Measurements from ENCODE around the gene RNF151.

RNF151 gene

DNA sequence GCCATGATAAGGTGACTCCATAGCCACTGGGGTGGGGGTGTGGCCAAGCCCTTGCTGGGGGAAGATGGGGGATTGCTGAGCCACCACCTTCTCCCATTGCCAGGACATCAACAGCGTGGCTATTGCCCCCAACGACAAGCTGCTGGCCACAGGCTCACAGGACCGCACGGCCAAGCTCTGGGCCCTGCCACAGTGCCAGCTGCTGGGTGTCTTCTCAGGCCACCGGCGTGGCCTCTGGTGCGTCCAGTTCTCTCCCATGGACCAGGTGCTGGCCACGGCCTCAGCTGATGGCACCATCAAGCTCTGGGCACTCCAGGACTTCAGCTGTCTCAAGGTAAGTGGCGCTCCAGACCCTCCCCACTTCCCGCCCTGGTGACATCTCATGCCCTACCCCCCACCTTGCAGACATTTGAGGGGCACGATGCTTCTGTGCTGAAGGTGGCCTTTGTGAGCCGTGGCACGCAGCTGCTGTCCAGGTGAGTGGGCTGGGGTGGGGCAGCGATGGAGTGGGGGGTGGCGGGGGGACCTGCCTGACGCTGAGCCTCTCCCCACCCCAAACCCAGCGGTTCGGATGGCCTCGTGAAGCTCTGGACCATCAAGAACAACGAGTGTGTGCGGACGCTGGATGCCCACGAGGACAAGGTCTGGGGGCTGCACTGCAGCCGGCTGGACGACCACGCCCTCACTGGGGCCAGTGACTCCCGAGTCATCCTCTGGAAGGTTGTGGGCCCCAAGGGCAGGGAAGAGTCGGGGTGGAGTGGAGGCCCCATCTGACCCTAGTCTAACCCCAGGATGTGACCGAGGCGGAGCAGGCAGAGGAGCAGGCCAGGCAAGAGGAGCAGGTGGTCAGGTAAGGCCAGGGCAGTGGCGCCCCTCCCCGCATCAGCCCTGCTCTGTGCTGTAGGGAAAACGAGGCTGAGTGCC, 10.6 kb downstream of the RNF151 start:
- Histone ChIP-seq H2BK120ac (ENCODE audit: insufficient read depth, low read length, poor library complexity) (no peak overlapping the region), H3K9me3 (ENCODE audit: insufficient read depth, low read depth, low read length) (peaks cover 8% of the 10 kb centered on the region), H3K79me1 (ENCODE audit: low read length) (peaks cover 4% of the 10 kb centered on the region), H2BK12ac (ENCODE audit: low read length) (no peak overlapping the region), H3K36me3 (ENCODE audit: control insufficient read depth in 1 of 2, insufficient read depth in 2 of 2, low read length in 2 of 2) (peaks cover 44 to 46% of the 10 kb centered on the region in 2 experiments), H3K4me2 (ENCODE audit: low read length) (no peak overlapping the region), H3K18ac (ENCODE audit: low read length) (no peak overlapping the region), H4K8ac (ENCODE audit: low read depth, low read length) (no peak overlapping the region), H3K4ac (ENCODE audit: low read depth, low read length) (no peak overlapping the region), H3K14ac (ENCODE audit: low read length) (no peak overlapping the region), H3K4me3 (ENCODE audit: low read depth, low read length) (no peak overlapping the region), H2AK5ac (ENCODE audit: low read length) (no peak overlapping the region), H3K4me1 (ENCODE audit: control insufficient read depth in 1 of 2, insufficient read depth in 2 of 2, low read length in 2 of 2) (peaks cover 16 to 19% of the 10 kb centered on the region in 2 experiments), H3K27ac (ENCODE audit: low read depth, low read length) (no peak overlapping the region), H4K12ac (ENCODE audit: low read depth, low read length) (no peak overlapping the region), H3K27me3 (ENCODE audit: insufficient read depth, low read length) (peaks cover 31% of the 10 kb centered on the region), H2AFZ (ENCODE audit: insufficient read depth, low read length, poor library complexity) (no peak overlapping the region), H3K9ac (ENCODE audit: low read length) (no peak overlapping the region), H3K79me2 (ENCODE audit: control insufficient read depth, insufficient read depth, low read length, poor library complexity) (peaks cover 6% of the 10 kb centered on the region), H2BK5ac (ENCODE audit: low read depth, low read length, poor library complexity) (no peak overlapping the region), H4K91ac (ENCODE audit: low read depth, low read length) (no peak overlapping the region), H3K23ac (ENCODE audit: low read length) (no peak overlapping the region)
- WGBS (ENCODE audit: extremely low coverage, insufficient coverage, insufficient read length): no CpG with 5 or more reads among the region's 33 CpGs
- DNase-seq: no peak

DNA sequence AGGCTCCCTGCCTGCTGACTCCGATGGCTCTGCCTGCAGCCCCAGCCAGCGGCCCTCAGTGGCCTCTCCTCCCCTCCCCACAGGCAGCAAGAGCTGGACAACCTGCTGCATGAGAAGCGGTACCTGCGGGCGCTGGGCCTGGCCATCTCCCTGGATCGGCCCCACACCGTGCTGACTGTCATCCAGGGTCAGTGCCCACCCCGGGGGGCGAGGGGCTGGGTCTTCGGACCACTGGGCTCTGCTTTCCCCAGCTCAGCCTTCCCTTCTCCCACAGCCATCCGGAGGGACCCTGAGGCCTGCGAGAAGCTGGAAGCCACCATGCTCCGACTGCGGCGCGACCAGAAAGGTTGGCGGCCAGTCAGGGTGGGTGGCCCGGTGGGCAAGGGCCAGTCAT, 11.2 kb downstream of the RNF151 start:
- no peak overlapping the region for H2BK120ac ChIP-seq (ENCODE audit: insufficient read depth, low read length, poor library complexity)
- no peak overlapping the region for H3K27ac ChIP-seq (ENCODE audit: low read depth, low read length)
- H3K4me2 ChIP-seq (ENCODE audit: low read length): no peak overlapping the region

DNA sequence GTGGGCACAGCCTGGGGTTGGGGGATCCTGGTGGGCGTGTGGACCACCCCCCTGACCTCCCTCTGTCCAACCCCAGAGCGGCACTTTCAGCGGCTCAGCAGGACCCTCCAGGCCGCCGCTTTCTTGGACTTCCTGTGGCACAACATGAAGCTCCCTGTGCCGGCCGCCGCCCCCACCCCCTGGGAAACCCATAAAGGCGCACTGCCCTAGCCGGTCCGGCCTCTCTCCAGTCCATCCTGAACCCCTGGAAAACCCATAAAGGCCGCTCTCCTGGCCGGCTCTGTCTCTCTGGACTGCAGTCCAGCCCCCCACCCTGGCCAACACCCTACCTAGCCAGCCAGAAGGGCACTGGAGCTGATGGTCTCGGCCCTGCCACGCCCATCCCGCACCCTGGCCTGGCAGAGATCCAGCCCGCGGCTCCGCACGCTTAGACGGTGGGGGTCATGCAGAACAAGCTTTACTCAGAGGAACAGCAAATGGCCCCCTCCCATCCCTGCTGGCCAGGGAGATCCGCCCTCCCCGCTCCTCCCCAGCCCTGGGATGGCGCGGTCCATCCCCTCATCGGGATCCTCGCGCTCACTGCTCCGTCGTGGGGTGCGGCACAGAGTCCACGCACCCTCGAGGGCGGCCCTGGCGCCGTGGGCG, 11.9 kb downstream of the RNF151 start:
- Histone ChIP-seq H3K4ac (ENCODE audit: low read depth, low read length) (no peak overlapping the region), H2BK12ac (ENCODE audit: low read length) (no peak overlapping the region), H4K12ac (ENCODE audit: low read depth, low read length) (no peak overlapping the region), H3K4me1 (ENCODE audit: control insufficient read depth in 1 of 2, insufficient read depth in 2 of 2, low read length in 2 of 2) (peaks cover 10 to 15% of the 10 kb centered on the region in 2 experiments), H3K9ac (ENCODE audit: low read length) (peak overlapping the region; percentile 43), H2BK120ac (ENCODE audit: insufficient read depth, low read length, poor library complexity) (no peak overlapping the region), H3K36me3 (ENCODE audit: control insufficient read depth in 1 of 2, insufficient read depth in 2 of 2, low read length in 2 of 2) (peaks cover 44 to 46% of the 10 kb centered on the region in 2 experiments), H4K91ac (ENCODE audit: low read depth, low read length) (peak overlapping the region; percentile 23), H2AFZ (ENCODE audit: insufficient read depth, low read length, poor library complexity) (no peak overlapping the region), H3K79me1 (ENCODE audit: low read length) (peaks cover 3% of the 10 kb centered on the region), H2BK5ac (ENCODE audit: low read depth, low read length, poor library complexity) (no peak overlapping the region), H3K27me3 (ENCODE audit: insufficient read depth, low read length) (peaks cover 37% of the 10 kb centered on the region), H3K27ac (ENCODE audit: low read depth, low read length) (no peak overlapping the region), H3K4me2 (ENCODE audit: low read length) (peak overlapping the region; percentile 66), H3K18ac (ENCODE audit: low read length) (no peak overlapping the region), H3K14ac (ENCODE audit: low read length) (peak overlapping the region; percentile 15), H3K9me3 (ENCODE audit: insufficient read depth, low read depth, low read length) (peaks cover 8% of the 10 kb centered on the region), H3K23ac (ENCODE audit: low read length) (no peak overlapping the region), H4K8ac (ENCODE audit: low read depth, low read length) (peak overlapping the region; percentile 47), H3K4me3 (ENCODE audit: low read depth, low read length) (peak overlapping the region; percentile 40), H2AK5ac (ENCODE audit: low read length) (peak overlapping the region; percentile 5), H3K79me2 (ENCODE audit: control insufficient read depth, insufficient read depth, low read length, poor library complexity) (no peaks in the 10 kb centered on the region)
- no peak for DNase-seq
- no CpG with 5 or more reads among the region's 37 CpGs for WGBS (ENCODE audit: extremely low coverage, insufficient coverage, insufficient read length)

More for the DNA sequence above, 11.2 kb downstream of the RNF151 start:
- peaks cover 44 to 46% of the 10 kb centered on the region in 2 experiments for H3K36me3 ChIP-seq (ENCODE audit: control insufficient read depth in 1 of 2, insufficient read depth in 2 of 2, low read length in 2 of 2)
- no peak overlapping the region for H4K8ac ChIP-seq (ENCODE audit: low read depth, low read length)
- no peak overlapping the region for H3K9ac ChIP-seq (ENCODE audit: low read length)
- peaks cover 8% of the 10 kb centered on the region for H3K9me3 ChIP-seq (ENCODE audit: insufficient read depth, low read depth, low read length)
- no peak overlapping the region for H2BK12ac ChIP-seq (ENCODE audit: low read length)
- WGBS (ENCODE audit: extremely low coverage, insufficient coverage, insufficient read length): no CpG with 5 or more reads among the region's 18 CpGs
- no peak for DNase-seq
- H3K23ac ChIP-seq (ENCODE audit: low read length): no peak overlapping the region
- no peak overlapping the region for H3K14ac ChIP-seq (ENCODE audit: low read length)
- H3K4ac ChIP-seq (ENCODE audit: low read depth, low read length): no peak overlapping the region
- H3K4me1 ChIP-seq (ENCODE audit: control insufficient read depth in 1 of 2, insufficient read depth in 2 of 2, low read length in 2 of 2): peaks cover 11 to 14% of the 10 kb centered on the region in 2 experiments
- H3K79me1 ChIP-seq (ENCODE audit: low read length): peaks cover 3% of the 10 kb centered on the region
- H3K4me3 ChIP-seq (ENCODE audit: low read depth, low read length): no peak overlapping the region
- no peak overlapping the region for H3K18ac ChIP-seq (ENCODE audit: low read length)
- H4K91ac ChIP-seq (ENCODE audit: low read depth, low read length): no peak overlapping the region
- H2AFZ ChIP-seq (ENCODE audit: insufficient read depth, low read length, poor library complexity): no peak overlapping the region
- no peak overlapping the region for H2BK5ac ChIP-seq (ENCODE audit: low read depth, low read length, poor library complexity)
- no peak overlapping the region for H4K12ac ChIP-seq (ENCODE audit: low read depth, low read length)
- H3K79me2 ChIP-seq (ENCODE audit: control insufficient read depth, insufficient read depth, low read length, poor library complexity): no peaks in the 10 kb centered on the region
- H2AK5ac ChIP-seq (ENCODE audit: low read length): no peak overlapping the region
- peaks cover 37% of the 10 kb centered on the region for H3K27me3 ChIP-seq (ENCODE audit: insufficient read depth, low read length)

DNA sequence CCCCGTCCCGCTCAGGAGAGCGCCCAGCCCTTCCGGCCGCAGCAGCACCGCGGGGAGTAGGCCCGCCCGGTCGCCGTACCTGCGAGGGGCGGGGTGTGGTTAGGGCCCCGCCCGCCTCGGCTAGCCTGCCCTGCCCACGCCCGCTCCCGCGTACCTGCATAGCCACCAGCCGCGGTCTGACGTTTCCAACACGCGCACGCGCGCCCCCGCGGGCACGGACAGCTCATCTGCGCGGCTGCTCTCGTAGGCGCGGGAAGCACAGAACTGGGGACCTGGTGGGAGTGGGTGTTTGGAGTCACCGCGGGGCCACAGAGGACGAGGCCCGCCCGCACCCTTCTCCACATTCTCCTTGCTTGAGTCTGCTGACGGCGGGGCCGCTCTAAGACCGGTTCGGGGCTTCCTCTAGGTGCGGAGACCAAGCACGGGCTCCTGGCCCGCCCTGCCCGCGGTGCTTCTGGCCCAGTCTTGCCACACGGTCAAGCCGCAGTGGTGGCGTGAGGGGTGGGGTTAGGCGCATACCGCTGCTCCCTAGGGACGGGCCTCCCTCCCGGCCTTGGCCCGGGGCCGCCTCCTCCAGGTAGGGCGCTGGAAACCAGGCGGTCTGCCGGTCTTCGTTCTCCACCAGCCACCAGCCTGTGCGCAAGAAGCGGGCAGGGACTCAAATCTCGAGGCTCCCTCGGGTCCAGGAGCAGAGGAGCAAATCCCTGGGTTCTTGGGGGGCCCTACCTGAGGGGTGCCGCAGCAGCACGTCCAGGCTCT, 12.8 kb downstream of the RNF151 start:
- Histone ChIP-seq H3K4me2 (ENCODE audit: low read length) (peak overlapping the region; percentile 66), H3K27me3 (ENCODE audit: insufficient read depth, low read length) (peaks cover 37% of the 10 kb centered on the region), H3K36me3 (ENCODE audit: control insufficient read depth in 1 of 2, insufficient read depth in 2 of 2, low read length in 2 of 2) (peaks cover 40 to 41% of the 10 kb centered on the region in 2 experiments), H3K4me1 (ENCODE audit: control insufficient read depth in 1 of 2, insufficient read depth in 2 of 2, low read length in 2 of 2) (peaks cover 10 to 17% of the 10 kb centered on the region in 2 experiments), H2BK5ac (ENCODE audit: low read depth, low read length, poor library complexity) (no peak overlapping the region), H3K9me3 (ENCODE audit: insufficient read depth, low read depth, low read length) (peaks cover 8% of the 10 kb centered on the region), H3K4ac (ENCODE audit: low read depth, low read length) (no peak overlapping the region), H3K23ac (ENCODE audit: low read length) (no peak overlapping the region), H4K91ac (ENCODE audit: low read depth, low read length) (peak overlapping the region; percentile 23), H3K4me3 (ENCODE audit: low read depth, low read length) (peak overlapping the region; percentile 48), H3K79me1 (ENCODE audit: low read length) (peaks cover 6% of the 10 kb centered on the region), H2BK120ac (ENCODE audit: insufficient read depth, low read length, poor library complexity) (peak overlapping the region; percentile 43), H3K27ac (ENCODE audit: low read depth, low read length) (no peak overlapping the region), H3K79me2 (ENCODE audit: control insufficient read depth, insufficient read depth, low read length, poor library complexity) (peaks cover under 1% of the 10 kb centered on the region), H2BK12ac (ENCODE audit: low read length) (no peak overlapping the region), H4K8ac (ENCODE audit: low read depth, low read length) (peak overlapping the region; percentile 20), H3K18ac (ENCODE audit: low read length) (peak overlapping the region; percentile 17), H3K9ac (ENCODE audit: low read length) (no peak overlapping the region), H2AK5ac (ENCODE audit: low read length) (no peak overlapping the region), H3K14ac (ENCODE audit: low read length) (peak overlapping the region; percentile 13), H4K12ac (ENCODE audit: low read depth, low read length) (peak overlapping the region; percentile 15), H2AFZ (ENCODE audit: insufficient read depth, low read length, poor library complexity) (peak overlapping the region; percentile 13)
- DNase-seq: peak; percentile 95
- WGBS (ENCODE audit: extremely low coverage, insufficient coverage, insufficient read length): no CpG with 5 or more reads among the region's 70 CpGs
